Kidney epithelial cell (primary cell): ENCODE results near the gene MYO1D. TPM values are rescaled to one million over a fixed set of nuclear protein-coding genes. Genes with fewer than 3 reads are reported as not detected.

ENCODE experiments used
- DNase-seq: peaks from one replicate; pipeline ENCODE4 v3.0.0-alpha.2; 2010; ENCODE audit warnings: low read depth
- H3K27me3 ChIP-seq: 2 replicates; pipeline ENCODE4 v1.6.0; 2011; ENCODE audit warnings: low read length; ENCODE audit not compliant: control insufficient read depth, insufficient read depth
- H3K36me3 ChIP-seq: 2 replicates; pipeline ENCODE4 v1.5.1; 2011; ENCODE audit warnings: low read length; ENCODE audit not compliant: control insufficient read depth, insufficient read depth
- H3K4me3 ChIP-seq: 2 replicates; pipeline ENCODE4 v1.5.1; 2011; ENCODE audit warnings: low read depth, mild to moderate bottlenecking, control low read depth, low read length
- CTCF ChIP-seq: IDR thresholded peaks from 2 replicates; pipeline ENCODE4 v1.5.1; 2011; ENCODE audit warnings: mild to moderate bottlenecking, moderate library complexity, low read length, control low read depth, inconsistent platforms; ENCODE audit not compliant: insufficient read depth, poor library complexity, severe bottlenecking
- total RNA-seq: library from RNA; depleted of rRNA; stranded (reverse); fragments of >200 nt; gene quantifications from 2 replicates; pipeline ENCODE4 v1.2.3, GENCODE V29; 2015

Gene MYO1D
- total RNA-seq, 1 donor from 2014 or later, result 95.5 TPM

- TF ChIP-seq CTCF, result no peak
- H3K27me3 ChIP-seq, result no peaks in the 10 kb centered on the region
- no peak for DNase-seq
- no peak overlapping the region for H3K4me3 ChIP-seq
- H3K36me3 ChIP-seq, result no peaks in the 10 kb centered on the region
Measured at GRCh38 chr17:32523827-32524552, 352.9 kb downstream of the MYO1D start.

DNA sequence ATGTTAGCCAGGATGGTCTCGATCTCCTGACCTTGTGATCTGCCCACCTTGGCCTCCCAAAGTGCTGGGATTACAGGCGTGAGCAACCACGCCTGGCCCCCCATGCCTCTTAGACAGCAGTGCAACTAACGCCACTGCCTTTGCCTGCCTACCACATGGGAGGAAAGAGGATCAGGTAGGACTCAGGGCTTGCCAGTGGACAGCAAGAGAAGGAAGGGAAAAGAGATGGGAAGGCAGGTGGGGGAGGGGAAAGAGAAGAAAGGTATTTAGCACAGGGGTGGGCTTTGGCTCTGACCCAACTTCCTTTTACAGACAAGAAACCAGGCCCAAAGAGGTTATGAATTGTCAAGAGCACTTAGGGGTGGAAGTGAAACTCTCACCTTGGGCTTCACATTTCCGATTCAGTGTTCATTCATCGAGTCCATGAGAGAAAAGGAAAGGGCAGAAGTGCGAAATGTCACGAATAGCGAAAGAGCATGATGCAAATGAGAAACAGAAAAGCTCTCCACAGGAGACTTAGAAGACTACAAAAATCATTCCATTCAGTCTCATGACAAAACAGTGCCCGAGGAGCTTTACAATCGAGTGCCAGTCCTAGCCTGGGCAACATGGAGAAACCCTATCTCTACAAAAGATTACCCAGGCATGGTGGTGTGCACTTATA lies 353.8 kb downstream of the MYO1D start:
- no peak for TF ChIP-seq CTCF

GRCh38 chr17:32520737-32521404 lies 356.1 kb downstream of the MYO1D start:
- TF ChIP-seq CTCF, result no peak
- H3K27me3 ChIP-seq, result no peaks in the 10 kb centered on the region
- no peaks in the 10 kb centered on the region for H3K36me3 ChIP-seq
- H3K4me3 ChIP-seq, result no peak overlapping the region
- no peak for DNase-seq

More for the DNA sequence above, 353.8 kb downstream of the MYO1D start:
- Histone ChIP-seq H3K27me3 (no peaks in the 10 kb centered on the region), H3K4me3 (no peak overlapping the region), H3K36me3 (no peaks in the 10 kb centered on the region)
- DNase-seq, result no peak

- H3K4me3 ChIP-seq, result no peak overlapping the region
- no peaks in the 10 kb centered on the region for H3K27me3 ChIP-seq
- H3K36me3 ChIP-seq, result no peaks in the 10 kb centered on the region
- no peak for DNase-seq
- TF ChIP-seq CTCF, result no peak
Measured at GRCh38 chr17:32520104-32520701, 356.7 kb downstream of the MYO1D start.

DNA sequence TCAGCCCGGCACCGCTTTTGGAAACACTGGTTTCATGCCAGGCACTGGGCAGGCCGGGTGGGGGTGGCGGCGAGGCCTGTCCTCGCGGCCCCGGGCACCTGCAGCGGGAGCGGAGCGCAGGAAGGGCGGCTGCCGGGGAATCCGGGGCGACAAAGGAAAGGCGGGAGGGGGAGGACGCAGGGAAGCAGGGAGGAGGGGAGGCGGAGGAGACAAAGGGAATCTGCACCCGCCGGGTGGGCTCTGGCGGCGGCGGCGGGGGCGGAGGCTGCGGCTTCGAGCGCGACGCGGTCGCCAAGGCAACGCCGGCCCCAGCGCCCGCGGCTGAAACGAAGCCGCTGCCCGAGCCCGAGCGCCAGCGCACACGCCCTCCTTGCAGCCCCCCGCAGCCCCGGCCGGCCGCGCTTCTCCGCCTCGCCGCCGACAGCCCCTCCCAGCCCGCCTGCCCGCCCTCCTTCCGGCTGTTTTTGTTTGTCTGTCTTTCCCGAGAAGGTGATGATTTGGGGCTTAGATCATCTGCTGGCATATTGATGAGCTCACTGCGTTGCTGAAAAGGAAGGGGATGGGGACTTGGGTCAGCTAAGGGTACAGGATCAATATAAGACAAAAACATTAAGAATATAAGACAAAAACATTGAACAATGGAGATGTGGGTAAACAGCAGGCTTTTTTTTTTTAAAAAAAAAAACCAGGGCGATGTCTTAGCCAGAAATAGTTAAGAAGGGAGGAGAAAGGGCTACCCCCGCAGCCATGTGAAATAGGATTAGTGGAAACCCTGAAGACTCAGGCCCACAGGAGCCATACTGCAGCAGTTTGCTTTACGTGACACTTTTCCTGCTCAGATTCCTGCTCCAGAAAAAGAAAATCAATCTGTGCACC lies 357.5 kb downstream of the MYO1D start:
- H3K4me3 ChIP-seq, result peak overlapping the region; percentile 50
- H3K36me3 ChIP-seq, result no peaks in the 10 kb centered on the region
- TF ChIP-seq CTCF, result no peak
- no peak for DNase-seq
- H3K27me3 ChIP-seq, result no peaks in the 10 kb centered on the region
